Measurements from ENCODE around the gene COX15.
A peak's percentile ranks its signal among the peaks of the same experiment; 100 is the strongest.

The COX15 gene

DNA sequence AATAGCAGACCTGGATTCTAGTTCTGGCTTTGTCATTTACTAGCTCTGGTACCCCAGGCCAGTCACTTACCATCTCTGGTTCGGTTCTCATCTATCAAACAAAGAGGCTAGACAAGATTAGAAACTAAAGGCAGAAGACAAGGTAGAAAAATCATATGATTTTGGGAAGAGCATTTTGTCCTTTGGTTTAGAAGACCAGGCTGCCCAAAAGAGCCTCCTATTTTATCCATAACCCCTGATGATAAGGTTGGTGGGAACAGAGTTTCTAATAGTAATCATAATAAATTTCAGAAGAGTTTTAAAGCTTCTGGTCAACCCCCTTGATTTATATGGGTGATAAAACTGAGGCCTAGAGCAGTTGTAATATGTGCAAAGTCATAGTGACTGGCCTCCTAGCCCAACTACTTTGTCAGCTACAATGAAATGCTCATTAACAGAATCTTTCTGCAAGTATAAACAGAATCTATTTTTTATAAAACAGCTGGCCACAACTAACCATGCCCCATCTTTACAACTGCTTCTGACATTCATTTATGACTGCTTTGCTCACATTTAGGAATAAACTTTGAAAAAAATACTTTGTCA is 23.4 kb downstream of the COX15 start:
- Histone ChIP-seq H3K4me3 (replicated peaks; ENCODE audit: insufficient read depth, low read length) (no peak overlapping the region), H3K27me3 (ENCODE audit: insufficient read depth, poor library complexity, severe bottlenecking) (no peaks in the 10 kb centered on the region), H3K27ac (replicated peaks) (peak overlapping the region; percentile 14; the same call in 1 of the 2 replicates)
- TF ChIP-seq POLR2AphosphoS5 (IDR thresholded peaks at IDR 0.05; ENCODE audit: low read depth) (no peak), REST (IDR thresholded peaks at IDR 0.05; ENCODE audit: insufficient replicate concordance, low read depth) (no peak), SPI1 (IDR thresholded peaks at IDR 0.05; ENCODE audit: borderline replicate concordance, low read depth) (no peak), GABPA (IDR thresholded peaks at IDR 0.05; ENCODE audit: low read depth) (no peak)
- TF ChIP-seq, protein P1, sequence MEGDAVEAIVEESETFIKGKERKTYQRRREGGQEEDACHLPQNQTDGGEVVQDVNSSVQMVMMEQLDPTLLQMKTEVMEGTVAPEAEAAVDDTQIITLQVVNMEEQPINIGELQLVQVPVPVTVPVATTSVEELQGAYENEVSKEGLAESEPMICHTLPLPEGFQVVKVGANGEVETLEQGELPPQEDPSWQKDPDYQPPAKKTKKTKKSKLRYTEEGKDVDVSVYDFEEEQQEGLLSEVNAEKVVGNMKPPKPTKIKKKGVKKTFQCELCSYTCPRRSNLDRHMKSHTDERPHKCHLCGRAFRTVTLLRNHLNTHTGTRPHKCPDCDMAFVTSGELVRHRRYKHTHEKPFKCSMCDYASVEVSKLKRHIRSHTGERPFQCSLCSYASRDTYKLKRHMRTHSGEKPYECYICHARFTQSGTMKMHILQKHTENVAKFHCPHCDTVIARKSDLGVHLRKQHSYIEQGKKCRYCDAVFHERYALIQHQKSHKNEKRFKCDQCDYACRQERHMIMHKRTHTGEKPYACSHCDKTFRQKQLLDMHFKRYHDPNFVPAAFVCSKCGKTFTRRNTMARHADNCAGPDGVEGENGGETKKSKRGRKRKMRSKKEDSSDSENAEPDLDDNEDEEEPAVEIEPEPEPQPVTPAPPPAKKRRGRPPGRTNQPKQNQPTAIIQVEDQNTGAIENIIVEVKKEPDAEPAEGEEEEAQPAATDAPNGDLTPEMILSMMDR (IDR thresholded peaks at IDR 0.05; ENCODE audit: insufficient read depth, low read length): no peak
- DNase-seq (ENCODE audit: low read depth in 1 of 2, low spot score in 1 of 2): no peak

GRCh38 chr10:99700649-99701048 is 31.3 kb downstream of the COX15 start:
- H3K4me3 ChIP-seq (replicated peaks; ENCODE audit: insufficient read depth, low read length): no peak overlapping the region
- H3K27ac ChIP-seq (replicated peaks): no peak overlapping the region
- TF ChIP-seq GABPA (IDR thresholded peaks at IDR 0.05; ENCODE audit: low read depth) (no peak), REST (IDR thresholded peaks at IDR 0.05; ENCODE audit: insufficient replicate concordance, low read depth) (no peak), POLR2AphosphoS5 (IDR thresholded peaks at IDR 0.05; ENCODE audit: low read depth) (no peak), SPI1 (IDR thresholded peaks at IDR 0.05; ENCODE audit: borderline replicate concordance, low read depth) (no peak)
- TF ChIP-seq, protein P1 (IDR thresholded peaks at IDR 0.05; ENCODE audit: insufficient read depth, low read length): no peak
- no peak for DNase-seq (ENCODE audit: low read depth in 1 of 2, low spot score in 1 of 2)
- no peaks in the 10 kb centered on the region for H3K27me3 ChIP-seq (ENCODE audit: insufficient read depth, poor library complexity, severe bottlenecking)

DNA sequence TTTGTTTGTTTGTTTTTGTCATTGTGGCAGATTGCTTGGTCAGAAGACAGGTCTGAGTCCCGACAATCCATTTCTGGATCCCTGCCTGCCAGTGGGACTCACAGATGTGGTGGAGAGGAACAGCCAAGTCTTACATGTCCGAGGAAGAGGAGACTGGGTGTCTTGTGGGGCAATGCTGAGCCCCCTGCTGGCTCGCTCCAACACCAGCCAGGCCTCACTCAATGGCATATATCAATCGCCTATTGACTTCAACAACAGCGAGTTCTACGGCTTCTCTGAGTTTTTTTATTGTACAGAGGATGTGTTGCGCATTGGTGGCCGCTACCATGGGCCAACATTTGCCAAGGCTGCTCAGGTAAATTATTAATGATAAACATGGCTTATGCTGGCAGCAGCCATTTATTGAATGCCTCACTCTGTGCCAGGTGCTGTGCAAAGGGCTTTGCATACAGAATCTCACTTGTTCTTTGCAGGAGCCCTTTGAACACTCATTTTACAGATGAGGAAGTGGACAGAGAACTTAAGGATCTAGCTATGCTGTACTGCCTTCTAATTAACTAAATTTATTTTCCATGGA is 33.3 kb downstream of the COX15 start:
- TF ChIP-seq REST (IDR thresholded peaks at IDR 0.05; ENCODE audit: insufficient replicate concordance, low read depth) (no peak), GABPA (IDR thresholded peaks at IDR 0.05; ENCODE audit: low read depth) (no peak), POLR2AphosphoS5 (IDR thresholded peaks at IDR 0.05; ENCODE audit: low read depth) (no peak), SPI1 (IDR thresholded peaks at IDR 0.05; ENCODE audit: borderline replicate concordance, low read depth) (no peak)
- TF ChIP-seq, protein P1 (IDR thresholded peaks at IDR 0.05; ENCODE audit: insufficient read depth, low read length): no peak
- DNase-seq (ENCODE audit: low read depth in 1 of 2, low spot score in 1 of 2): no peak

More for the DNA sequence above, 33.3 kb downstream of the COX15 start:
- H3K27me3 ChIP-seq (ENCODE audit: insufficient read depth, poor library complexity, severe bottlenecking): no peaks in the 10 kb centered on the region
- no peak overlapping the region for H3K27ac ChIP-seq (replicated peaks)
- no peak overlapping the region for H3K4me3 ChIP-seq (replicated peaks; ENCODE audit: insufficient read depth, low read length)
